GM23338 (cell line): ENCODE measurements around the gene SRP54. TPM values are rescaled to one million over a fixed set of nuclear protein-coding genes. Genes with fewer than 3 reads are reported as not detected.
A peak's percentile ranks its signal among the peaks of the same experiment; 100 is the strongest.

Experiments
- ATAC-seq: fragments of 200-7000 bp; cut with Tn5 transposase; 3 replicates; pipeline ENCODE4 v1.9.1; 2020
- DNase-seq: peaks from one replicate; pipeline ENCODE4 v3.0.0-alpha.2; 2015; ENCODE audit warnings: low spot score
- H2AFZ ChIP-seq: fragments of 200-600 bp; sonication (generic); 2 replicates; pipeline ENCODE4 v1.8.0; 2016; ENCODE audit warnings: antibody characterized with exemption, mild to moderate bottlenecking, moderate library complexity
- H3F3A ChIP-seq: fragments of 200-600 bp; sonication (generic); replicated peaks from 2 replicates; pipeline ENCODE4 v1.8.0; 2017; ENCODE audit warnings: antibody characterized with exemption, mixed run types, low read depth
- H3K27ac ChIP-seq: fragments of 200-600 bp; sonication (generic); 2 replicates; pipeline ENCODE4 v1.6.1; 2016; ENCODE audit warnings: low read depth
- H3K27me3 ChIP-seq: fragments of 200-600 bp; sonication (generic); 2 replicates; pipeline ENCODE4 v1.8.0; 2016; ENCODE audit warnings: mild to moderate bottlenecking, mixed run types, moderate library complexity; ENCODE audit not compliant: insufficient read depth
- H3K36me3 ChIP-seq: fragments of 200-600 bp; sonication (generic); 2 replicates; pipeline ENCODE4 v1.8.0; 2016; ENCODE audit warnings: mild to moderate bottlenecking; ENCODE audit not compliant: insufficient read depth
- H3K4me1 ChIP-seq: fragments of 200-600 bp; sonication (generic); 2 replicates; pipeline ENCODE4 v1.8.0; 2016; ENCODE audit warnings: mild to moderate bottlenecking, moderate library complexity; ENCODE audit not compliant: insufficient read depth
- H3K4me2 ChIP-seq: fragments of 200-600 bp; sonication (generic); 2 replicates; pipeline ENCODE4 v1.7.1; 2017; ENCODE audit warnings: mixed run types
- H3K4me3 ChIP-seq: fragments of 200-600 bp; sonication (generic); 2 replicates; pipeline ENCODE4 v1.6.1; 2016; ENCODE audit warnings: mixed run types
- H3K79me2 ChIP-seq: fragments of 200-600 bp; sonication (generic); replicated peaks from 2 replicates; pipeline ENCODE4 v1.8.0; 2017; ENCODE audit warnings: mild to moderate bottlenecking; ENCODE audit not compliant: insufficient read depth
- H3K9me2 ChIP-seq: fragments of 200-600 bp; sonication (generic); 2 replicates; pipeline ENCODE4 v1.8.0; 2017; ENCODE audit not compliant: insufficient read depth
- H4K20me1 ChIP-seq: fragments of 200-600 bp; sonication (generic); replicated peaks from 2 replicates; pipeline ENCODE4 v1.8.0; 2017; ENCODE audit warnings: mild to moderate bottlenecking; ENCODE audit not compliant: insufficient read depth
- H3K27ac Mint-ChIP-seq: 2 replicates; pipeline ENCODE4 v1.8.0; 2020; ENCODE audit warnings: inconsistent platforms, mild to moderate bottlenecking, moderate library complexity, mixed read lengths
- H3K27me3 Mint-ChIP-seq: 3 replicates; pipeline ENCODE4 v1.8.0; 2022; ENCODE audit warnings: low read depth, mild to moderate bottlenecking, moderate library complexity, mixed read lengths, inconsistent platforms; ENCODE audit not compliant: insufficient read depth, poor library complexity
- H3K36me3 Mint-ChIP-seq: 3 replicates; pipeline ENCODE4 v1.8.0; 2021; ENCODE audit warnings: low read depth, mild to moderate bottlenecking, inconsistent platforms, moderate library complexity, mixed read lengths
- H3K4me1 Mint-ChIP-seq: 3 replicates; pipeline ENCODE4 v1.8.0; 2020; ENCODE audit warnings: mild to moderate bottlenecking, inconsistent platforms, mixed read lengths
- H3K4me3 Mint-ChIP-seq: 3 replicates; pipeline ENCODE4 v1.8.0; 2021; ENCODE audit warnings: moderate library complexity, mild to moderate bottlenecking, inconsistent platforms, mixed read lengths
- H3K9me3 Mint-ChIP-seq: 3 replicates; pipeline ENCODE4 v1.8.0; 2020; ENCODE audit warnings: moderate library complexity, mild to moderate bottlenecking, inconsistent platforms, mixed read lengths
- CREB1 ChIP-seq: fragments of 250-450 bp; sonication (Bioruptor Pico); IDR thresholded peaks from 2 replicates; pipeline ENCODE4 v1.5.0; 2020; ENCODE audit warnings: low read depth, mild to moderate bottlenecking, moderate library complexity
- EZH2 ChIP-seq: fragments of 200-600 bp; sonication (generic); IDR thresholded peaks from one replicate; pipeline ENCODE4 v1.8.0; 2017; ENCODE audit warnings: antibody characterized with exemption, mild to moderate bottlenecking, low read depth; ENCODE audit not compliant: unreplicated experiment
- POLR2AphosphoS5 ChIP-seq: IDR thresholded peaks from 2 replicates; pipeline ENCODE4 v1.6.1; 2016; ENCODE audit warnings: antibody characterized with exemption, low read depth
- REST ChIP-seq: IDR thresholded peaks from one replicate; pipeline ENCODE4 v1.6.1; 2018; ENCODE audit warnings: antibody characterized with exemption; ENCODE audit not compliant: unreplicated experiment
- STAT1 ChIP-seq: IDR thresholded peaks from one replicate; pipeline ENCODE4 v1.6.1; 2016; ENCODE audit warnings: antibody characterized with exemption; ENCODE audit not compliant: unreplicated experiment
- ZNF114 ChIP-seq: fragments of 250-450 bp; sonication (Bioruptor Pico); IDR thresholded peaks from 2 replicates; pipeline ENCODE4 v1.5.0; 2020; ENCODE audit warnings: mild to moderate bottlenecking, moderate library complexity
- ZNF331 ChIP-seq: fragments of 250-450 bp; sonication (Bioruptor Pico); IDR thresholded peaks from 2 replicates; pipeline ENCODE4 v1.5.0; 2020; ENCODE audit warnings: low read depth, mild to moderate bottlenecking, moderate library complexity
- polyA plus RNA-seq: library from polyadenylated mRNA; unstranded; fragments of >200 nt; fragmentation: Nextera tagmentation; extraction: Ambion mirVana; gene quantifications from 2 replicates; pipeline ENCODE4 v1.2.1, GENCODE V29; 2016
- total RNA-seq: library from RNA; depleted of rRNA; stranded (reverse); fragments of >200 nt; shearing (Covaris generic); gene quantifications from 2 replicates; pipeline ENCODE4 v1.2.3, GENCODE V29; 2014

The SRP54 gene
- total and polyA plus RNA-seq, 2 experiments from 2014 or later = 60.4 to 77.5 TPM

GRCh38 chr14:35045798-35046047, 62.9 kb downstream of the SRP54 start:
- Histone ChIP-seq H3K9me2 (no peaks in the 10 kb centered on the region), H3K4me1 (peaks cover 7% of the 10 kb centered on the region), H3F3A (peaks cover 10% of the 10 kb centered on the region), H3K36me3 (no peaks in the 10 kb centered on the region), H2AFZ (peak overlapping the region; percentile 98), H3K27me3 (no peaks in the 10 kb centered on the region), H3K79me2 (peaks cover 14% of the 10 kb centered on the region), H3K27ac (peak overlapping the region; percentile 18; the same call in 1 of the 2 replicates), H3K4me2 (peak overlapping the region; percentile 88), H3K4me3 (peak overlapping the region; percentile 87), H4K20me1 (no peaks in the 10 kb centered on the region)
- Mint-ChIP-seq H3K27ac (peak overlapping the region; percentile 98), H3K4me3 (peak overlapping the region; percentile 97), H3K4me1 (peaks cover 11% of the 10 kb centered on the region), H3K36me3 (peaks cover 8% of the 10 kb centered on the region; the same call in 2 of the 3 replicates), H3K9me3 (peaks cover 3% of the 10 kb centered on the region; the same call in 2 of the 3 replicates), H3K27me3 (no peaks in the 10 kb centered on the region)
- TF ChIP-seq ZNF114 (CRISPR knock-in tag) (no peak), ZNF331 (no peak)
- DNase-seq (peak; percentile 7), ATAC-seq (no peak)

GRCh38 chr14:35046048-35046750, 63.4 kb downstream of the SRP54 start, which contains the start of gene FAM177A1:
Gene FAM177A1, plus strand, starts transcription at chr14:35046272. Its CDS starts 192 bp downstream, at chr14:35046464.
- TF ChIP-seq STAT1 (no peak), CREB1 (peak; percentile 97), REST (no peak), EZH2 (no peak), POLR2AphosphoS5 (peak; percentile 87)
- no peaks in the 10 kb centered on the region for H3K27me3 ChIP-seq
- H3K36me3 Mint-ChIP-seq = peaks cover 9% of the 10 kb centered on the region; the same call in 2 of the 3 replicates

More at GRCh38 chr14:35046048-35046750, 63.4 kb downstream of the SRP54 start, which contains the start of gene FAM177A1:
- peak within 1 kb of the TSS; percentile 87 for H3K4me3 ChIP-seq
- peak within 1 kb of the TSS; percentile 95 for H3K4me2 ChIP-seq
- H2AFZ ChIP-seq = peak within 1 kb of the TSS; percentile 98
- peaks cover 16% of the 10 kb centered on the region for H3K79me2 ChIP-seq
- H3K4me1 Mint-ChIP-seq = peaks cover 11% of the 10 kb centered on the region
- no peaks in the 10 kb centered on the region for H3K9me2 ChIP-seq
- peak within 1 kb of the TSS; percentile 98 for H3K27ac ChIP-seq
- H3K9me3 Mint-ChIP-seq = no peaks in the 10 kb centered on the region
- H4K20me1 ChIP-seq = no peaks in the 10 kb centered on the region
- H3K27ac Mint-ChIP-seq = peak within 1 kb of the TSS; percentile 98
- peak within 1 kb of the TSS; percentile 97 for H3K4me3 Mint-ChIP-seq
- ATAC-seq (peak; percentile 97), DNase-seq (peak; percentile 99)
- H3K36me3 ChIP-seq = no peaks in the 10 kb centered on the region
- H3K4me1 ChIP-seq = peaks cover 7% of the 10 kb centered on the region
- no peaks in the 10 kb centered on the region for H3K27me3 Mint-ChIP-seq
- peaks cover 10% of the 10 kb centered on the region for H3F3A ChIP-seq
